A172 (cell line): Measurements from ENCODE around the gene SCART1. TPM values are rescaled to one million over a fixed set of nuclear protein-coding genes. Genes with fewer than 3 reads are reported as not detected.
"Not testable (repeated sequence)": the region's sequence is repeated elsewhere in the genome, so short reads cannot be mapped to it uniquely, and the experiment has no call there.

Source experiments
- DNase-seq: peaks from one replicate; pipeline ENCODE4 v3.0.0-alpha.2; 2015; ENCODE audit warnings: low spot score
- total RNA-seq: library from RNA; depleted of rRNA; stranded (reverse); fragments of >200 nt; shearing (Covaris generic); gene quantifications from 2 replicates; pipeline ENCODE4 v1.2.3, GENCODE V29; 2014

Gene SCART1
- total RNA-seq, 1 experiment from 2014 or later, result not detected

DNA sequence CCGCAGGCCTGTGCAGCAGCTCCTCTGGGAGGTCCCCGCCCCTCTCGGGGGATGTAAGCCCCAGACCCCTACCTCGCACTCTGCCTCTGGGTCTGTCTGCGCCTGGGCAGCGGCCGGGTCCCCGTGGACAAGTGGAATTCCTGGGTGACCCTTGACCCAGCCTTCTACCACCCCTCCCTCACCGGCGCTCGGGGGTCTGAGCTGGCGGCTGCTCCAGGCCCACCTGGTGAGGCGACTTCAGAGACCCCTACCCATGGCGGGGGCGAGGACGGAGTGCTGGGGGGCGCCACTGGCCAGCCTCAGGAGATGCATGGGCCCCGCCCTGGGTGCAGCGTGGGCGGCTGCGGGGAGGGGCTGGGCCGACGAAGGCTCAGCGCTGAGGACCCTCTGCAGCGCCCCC lies 21.0 kb upstream of the SCART1 start:
- not testable (repeated sequence) for DNase-seq

DNA sequence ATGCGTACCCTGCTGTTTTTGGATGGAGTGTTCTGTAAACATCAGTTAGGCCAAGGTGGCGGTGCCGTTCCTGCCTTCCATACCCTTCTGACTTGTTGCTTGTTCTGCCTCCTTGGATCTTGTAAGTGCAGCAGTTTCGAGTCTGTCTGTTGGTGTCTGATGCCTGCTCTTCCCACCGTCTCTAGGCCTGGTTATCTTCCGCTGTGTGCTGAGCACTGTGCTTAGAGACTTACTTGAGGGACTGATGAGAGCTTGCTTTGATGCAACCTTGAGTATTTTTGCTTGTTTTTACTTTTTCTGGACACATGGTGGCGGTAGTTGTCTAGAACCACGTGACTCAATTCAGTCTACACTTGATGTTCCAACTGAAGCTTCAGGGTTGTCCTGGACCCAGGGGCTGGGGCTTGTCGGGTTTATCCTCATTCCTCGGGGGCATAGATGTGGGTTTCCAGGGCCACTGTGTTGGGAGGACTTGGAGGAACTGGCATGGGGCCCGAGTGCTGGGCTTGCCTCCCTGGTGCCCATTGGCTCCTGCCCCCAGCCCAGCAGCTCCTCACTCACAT lies 15.0 kb upstream of the SCART1 start:
- peak; percentile 10 for DNase-seq

GRCh38 chr10:133439517-133440461 lies 14.0 kb upstream of the SCART1 start:
- DNase-seq, result no peak

DNA sequence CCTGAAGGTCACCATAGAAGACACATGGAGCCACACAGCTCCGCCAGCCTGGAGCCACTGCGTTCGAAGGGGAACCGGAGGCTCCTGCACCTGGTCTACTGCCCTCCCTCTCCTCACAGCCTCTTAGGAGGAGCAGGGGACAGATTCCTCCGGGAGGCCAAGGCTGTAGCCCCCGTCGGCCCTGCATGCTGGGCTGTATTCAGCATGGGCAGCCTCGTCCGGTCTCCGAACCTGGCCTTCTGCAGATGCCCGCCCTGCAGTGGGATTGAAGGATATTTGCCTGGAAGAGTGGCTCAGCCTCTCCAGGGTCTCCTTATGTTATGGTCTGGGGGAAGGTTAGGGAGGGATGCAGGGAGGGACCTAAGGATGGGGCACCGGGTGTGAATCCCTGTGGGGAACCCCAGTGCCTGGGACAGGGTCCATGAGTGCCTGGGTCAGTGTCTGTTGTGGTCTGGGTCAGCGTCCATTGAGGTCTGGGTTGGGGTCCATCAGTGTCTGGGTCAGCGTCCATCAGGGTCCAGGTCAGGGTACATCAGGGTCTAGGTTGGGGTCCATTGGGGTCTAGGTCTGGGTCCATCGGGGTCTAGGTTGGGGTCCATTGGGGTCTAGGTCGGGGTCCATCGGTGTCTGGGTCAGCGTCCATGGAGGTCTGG lies 13.0 kb upstream of the SCART1 start:
- no peak for DNase-seq

GRCh38 chr10:133441356-133441755 lies 12.4 kb upstream of the SCART1 start:
- DNase-seq, result not testable (repeated sequence)

DNA sequence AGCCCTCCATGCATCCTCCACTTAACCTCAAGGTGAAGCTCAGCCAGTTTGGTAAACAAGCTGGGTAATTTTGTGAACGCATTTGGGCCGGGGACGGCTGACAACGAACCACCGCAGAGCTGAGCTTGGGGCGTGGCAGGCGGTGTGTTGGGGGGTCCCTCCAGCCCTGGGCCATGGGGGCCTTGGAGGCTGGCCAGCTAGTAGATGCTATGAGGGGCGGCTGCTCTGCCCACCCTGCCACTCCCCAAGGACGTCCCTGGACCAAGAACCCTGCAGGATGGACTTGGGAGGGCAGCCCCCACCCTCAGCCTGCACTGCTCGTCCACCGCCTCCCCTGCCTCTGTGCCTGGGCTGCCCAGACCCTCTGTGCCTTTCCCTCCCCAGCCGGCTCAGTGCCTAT lies 12.0 kb upstream of the SCART1 start:
- no peak for DNase-seq

DNA sequence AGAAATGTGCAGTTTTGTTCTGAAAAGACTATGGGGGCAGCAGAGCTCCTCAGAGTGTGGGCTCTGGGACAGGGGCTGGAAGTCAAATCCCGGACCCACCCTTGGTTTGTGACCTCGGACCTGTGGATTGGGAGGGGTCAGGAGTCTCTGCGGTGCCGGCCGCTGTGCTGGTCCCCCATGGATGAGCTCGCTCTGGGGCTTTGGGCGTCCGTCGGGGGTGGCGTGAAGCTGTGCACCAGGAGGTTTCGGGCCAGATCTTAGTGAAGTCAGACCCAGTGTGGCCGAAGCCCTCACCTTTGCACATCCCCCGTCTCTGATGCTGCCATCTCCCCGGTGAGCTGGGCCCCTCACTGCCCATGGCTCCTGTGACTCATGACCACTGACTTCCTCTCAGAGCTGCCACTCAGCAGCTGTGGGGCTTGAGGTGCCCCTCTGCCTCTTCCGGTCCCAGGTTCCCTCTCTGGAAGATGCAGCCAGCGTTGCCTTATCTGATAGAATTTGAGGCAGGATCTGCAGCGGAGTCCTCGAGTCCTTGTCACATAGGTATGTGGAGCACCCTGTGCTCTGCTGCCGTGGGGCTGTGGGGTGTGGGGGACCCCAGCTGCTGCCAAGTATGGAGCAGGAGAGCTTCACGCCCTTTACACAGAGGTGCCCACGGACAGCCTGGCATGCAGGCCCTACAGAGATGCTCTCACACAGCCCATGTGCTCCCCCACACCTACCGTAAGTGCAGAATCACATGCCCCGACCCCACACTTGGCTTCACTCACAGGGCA lies 11.4 kb upstream of the SCART1 start:
- DNase-seq, result no peak

GRCh38 chr10:133442967-133443924 lies 10.5 kb upstream of the SCART1 start:
- no peak for DNase-seq

- no peak for DNase-seq
Measured at GRCh38 chr10:133444342-133445267, 9.1 kb upstream of the SCART1 start.

DNA sequence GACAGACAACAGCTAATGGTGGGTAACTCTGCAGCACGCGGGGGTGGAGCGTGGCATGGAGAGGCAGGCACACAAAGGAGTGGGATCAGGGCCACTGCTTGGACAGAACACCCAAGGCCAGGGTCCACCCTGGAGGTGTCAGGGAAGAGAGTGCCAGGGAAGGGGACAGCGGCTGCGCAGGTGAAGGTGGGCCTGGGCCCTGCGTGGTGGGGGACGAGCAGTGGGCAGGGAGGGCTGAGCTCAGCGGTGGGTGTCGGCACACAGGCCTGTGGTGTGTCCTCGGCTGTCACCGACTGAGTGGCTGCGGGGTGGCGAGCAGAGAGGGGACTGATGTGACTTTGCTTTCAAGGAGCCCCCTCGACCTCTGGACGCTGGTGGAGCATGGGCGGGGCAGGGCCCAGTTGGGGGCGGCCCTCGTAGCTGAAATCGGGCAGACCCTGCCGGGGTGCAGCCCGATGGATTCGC lies 8.4 kb upstream of the SCART1 start:
- no peak for DNase-seq

DNA sequence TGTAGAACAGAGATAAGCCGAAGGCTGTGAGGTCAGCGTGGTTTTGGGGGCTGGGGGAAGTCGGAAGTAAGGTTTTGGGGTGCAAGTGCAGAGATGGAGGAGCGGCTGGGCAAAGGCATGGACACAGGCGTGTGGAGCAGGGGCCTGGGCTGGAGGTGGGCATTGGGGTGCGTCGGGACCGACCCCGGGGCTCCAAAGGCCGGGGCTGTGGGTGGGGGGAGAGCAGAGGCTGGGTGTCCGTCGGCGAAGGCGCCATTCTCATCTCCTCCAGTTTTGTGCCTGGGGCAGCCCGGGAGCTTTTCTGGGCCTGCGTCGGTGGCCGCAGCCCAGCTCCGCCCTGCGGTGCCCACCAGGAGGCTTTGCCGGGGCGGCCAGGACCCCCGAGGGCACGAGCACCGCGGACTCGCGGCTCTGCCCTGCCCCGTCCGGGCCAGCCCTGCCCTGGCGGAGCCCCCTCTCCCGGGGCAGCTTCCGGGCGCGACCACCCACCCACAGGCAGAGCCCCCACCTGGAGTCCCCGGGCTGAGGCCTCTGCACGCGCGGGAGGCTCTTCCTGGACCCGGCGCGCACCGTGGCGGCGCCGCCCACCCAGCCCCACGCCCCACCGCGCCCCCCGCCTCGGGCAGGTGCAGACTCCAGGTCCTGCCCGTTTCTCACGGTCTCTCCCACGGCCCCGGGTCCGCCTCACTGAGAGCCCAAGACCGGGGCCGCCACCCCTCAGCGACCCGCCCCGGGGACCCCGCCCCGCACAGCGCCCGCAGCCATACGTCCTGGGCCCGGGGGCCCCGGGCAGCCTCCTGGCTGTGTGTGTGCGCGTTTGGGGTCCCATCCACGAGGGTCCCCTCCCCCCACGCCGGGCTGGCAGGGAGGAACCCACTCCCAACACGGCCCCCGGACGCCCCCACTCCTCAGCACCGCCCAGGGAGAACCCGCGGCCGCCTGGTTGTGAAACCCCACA lies 7.7 kb upstream of the SCART1 start:
- DNase-seq, result no peak

DNA sequence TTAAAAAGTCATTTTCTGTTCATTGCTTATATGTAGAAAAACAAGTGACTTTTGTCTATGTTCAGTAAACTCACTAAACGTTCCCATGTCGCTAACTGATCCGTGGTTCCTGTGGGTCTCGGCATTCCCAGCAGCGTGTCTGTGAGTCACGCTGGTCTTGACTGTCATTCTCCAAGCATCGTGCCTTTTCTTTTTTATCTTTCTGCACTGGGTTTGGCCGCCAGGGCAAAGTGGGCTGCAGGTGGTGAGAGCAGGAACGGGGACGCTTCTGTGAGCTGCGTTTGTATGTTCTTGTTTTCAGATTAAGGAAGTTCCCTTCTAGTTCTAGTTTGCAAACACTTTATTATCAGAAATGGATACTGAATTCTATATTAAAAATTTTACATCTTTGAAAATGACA lies 6.8 kb upstream of the SCART1 start:
- no peak for DNase-seq

- no peak for DNase-seq
Measured at GRCh38 chr10:133448120-133448519, 5.6 kb upstream of the SCART1 start.

- no peak for DNase-seq
Measured at GRCh38 chr10:133451346-133451745, 2.4 kb upstream of the SCART1 start.

- DNase-seq, result no peak
Measured at GRCh38 chr10:133452453-133452852, 1.3 kb upstream of the SCART1 start.

GRCh38 chr10:133454204-133454893 lies 604 bp downstream of the SCART1 start:
- DNase-seq, result no peak

DNA sequence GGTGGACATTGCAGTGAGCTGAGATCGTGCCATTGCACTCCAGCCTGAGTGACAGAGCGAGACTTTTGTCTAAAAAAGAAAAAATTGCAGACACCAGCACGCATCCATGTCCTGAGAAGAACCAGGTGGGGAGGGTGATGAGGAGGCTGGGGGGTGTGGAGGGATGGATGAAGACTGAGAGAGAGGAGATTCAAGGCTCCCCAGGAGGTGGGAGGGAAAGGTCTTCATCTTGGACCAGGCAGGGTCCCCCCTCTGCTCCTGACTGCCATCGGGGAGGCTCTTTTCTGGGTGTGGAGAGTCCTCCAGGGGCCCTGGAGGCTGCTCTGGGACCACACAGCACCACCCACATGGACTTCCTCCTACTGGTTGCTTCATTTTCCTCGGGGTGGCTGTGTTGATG lies 1.5 kb downstream of the SCART1 start:
- DNase-seq, result no peak

- DNase-seq, result no peak
Measured at GRCh38 chr10:133455611-133456031, 1.9 kb downstream of the SCART1 start.
